Measurements from ENCODE around the gene NPAS2.

NPAS2 gene

DNA sequence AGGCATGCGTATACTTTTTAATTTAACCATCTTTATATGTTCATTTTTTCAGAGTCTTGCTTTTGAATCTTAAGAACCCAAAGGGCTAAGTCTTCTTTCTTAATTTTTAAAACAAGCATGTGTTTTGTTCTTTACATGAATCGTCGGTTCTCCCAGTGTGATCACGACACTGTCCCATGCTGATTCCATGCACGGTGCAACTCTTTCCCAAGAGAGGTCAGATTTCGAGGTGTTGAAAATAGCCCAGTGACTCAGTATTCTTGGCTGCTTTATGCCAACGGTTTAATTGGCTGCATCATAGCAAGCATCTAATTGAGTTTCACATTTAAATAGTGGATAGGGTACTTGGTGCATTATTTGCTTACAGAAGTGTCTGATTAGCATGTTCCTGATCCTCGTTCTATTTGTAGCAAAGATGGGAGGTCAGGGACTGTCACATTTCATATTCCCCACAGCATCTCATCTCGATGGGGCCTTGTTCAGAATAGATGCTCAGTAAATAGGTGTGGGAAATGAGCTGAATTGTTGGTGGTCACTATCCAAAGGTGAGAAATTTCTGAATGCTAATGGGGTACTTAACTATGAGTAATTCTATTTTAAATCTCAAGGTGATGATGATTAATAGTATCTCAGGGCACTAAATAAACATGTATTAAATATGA, 2.8 kb downstream of the NPAS2 start:
- DNase-seq, result no peak

- DNase-seq, result no peak
Measured at GRCh38 chr2:100823665-100824438, 3.9 kb downstream of the NPAS2 start.

DNA sequence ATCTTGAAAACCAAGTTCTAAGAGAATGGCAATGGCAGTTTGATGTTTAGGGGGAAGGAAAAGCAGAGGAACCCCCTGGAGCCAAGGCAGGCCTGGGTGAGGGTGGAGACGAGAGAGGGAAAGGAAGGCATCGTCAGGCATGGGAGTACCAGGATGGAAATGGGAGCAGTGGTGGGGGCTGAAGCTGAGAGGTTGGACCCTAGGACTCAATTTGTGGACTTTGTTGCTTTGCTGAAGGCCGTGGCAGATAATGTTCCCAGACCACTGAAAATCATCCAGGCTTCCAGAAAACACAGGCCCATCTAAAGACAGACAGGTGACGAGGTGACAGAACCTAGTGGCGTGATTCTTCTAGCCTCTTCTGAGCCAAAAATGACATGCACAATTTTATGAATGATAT, 4.9 kb downstream of the NPAS2 start:
- no peak for DNase-seq

GRCh38 chr2:100826494-100826893, 6.6 kb downstream of the NPAS2 start:
- DNase-seq, result no peak

DNA sequence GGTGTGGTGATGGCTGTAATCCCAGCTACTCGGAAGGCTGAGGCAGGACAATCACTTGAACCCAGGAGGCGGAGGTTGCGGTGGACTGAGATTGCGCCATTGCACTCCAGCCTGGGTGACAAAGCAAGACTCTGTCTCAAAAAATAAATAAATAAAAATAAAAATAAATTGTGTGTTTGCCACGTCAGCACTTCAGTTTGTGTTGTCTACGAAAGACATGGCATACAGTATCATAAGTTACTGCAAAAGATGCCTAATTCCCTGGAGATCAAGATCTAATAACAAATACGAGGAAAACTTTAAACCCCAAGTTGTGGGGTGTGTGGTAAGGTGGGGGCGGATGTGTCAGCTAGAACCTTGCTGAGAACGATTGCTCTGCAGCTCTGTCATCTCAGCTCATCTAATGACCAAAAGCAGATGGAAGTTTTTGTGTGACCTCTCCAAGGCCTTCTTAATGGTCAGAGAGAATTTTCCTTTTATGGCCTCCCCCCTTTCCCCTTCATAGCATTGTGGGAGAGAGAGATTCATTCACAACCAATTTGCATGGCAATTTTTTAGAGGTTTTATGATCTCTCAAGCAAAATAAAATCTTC, 11.3 kb downstream of the NPAS2 start:
- DNase-seq, result no peak

GRCh38 chr2:100831831-100832230, 11.9 kb downstream of the NPAS2 start:
- DNase-seq, result no peak

DNA sequence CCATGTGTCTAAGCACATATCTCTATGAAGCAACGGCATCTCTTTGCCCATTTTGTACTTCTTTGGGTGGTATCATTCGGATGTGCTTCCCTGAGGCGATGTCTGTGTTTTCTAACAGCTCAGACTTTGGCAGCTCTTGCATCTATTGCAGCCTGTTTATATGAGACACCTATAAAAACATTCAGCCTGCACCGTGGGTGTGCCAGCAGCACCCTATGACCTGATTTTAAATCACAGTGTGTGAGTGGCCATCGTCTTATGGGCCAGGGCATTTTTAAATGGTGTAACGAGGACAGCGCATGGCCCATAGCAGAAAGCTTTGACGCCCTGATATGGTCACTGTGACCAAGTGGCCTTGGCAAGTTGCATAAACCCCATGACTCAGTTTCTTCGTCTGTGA, 12.9 kb downstream of the NPAS2 start:
- DNase-seq, result no peak

DNA sequence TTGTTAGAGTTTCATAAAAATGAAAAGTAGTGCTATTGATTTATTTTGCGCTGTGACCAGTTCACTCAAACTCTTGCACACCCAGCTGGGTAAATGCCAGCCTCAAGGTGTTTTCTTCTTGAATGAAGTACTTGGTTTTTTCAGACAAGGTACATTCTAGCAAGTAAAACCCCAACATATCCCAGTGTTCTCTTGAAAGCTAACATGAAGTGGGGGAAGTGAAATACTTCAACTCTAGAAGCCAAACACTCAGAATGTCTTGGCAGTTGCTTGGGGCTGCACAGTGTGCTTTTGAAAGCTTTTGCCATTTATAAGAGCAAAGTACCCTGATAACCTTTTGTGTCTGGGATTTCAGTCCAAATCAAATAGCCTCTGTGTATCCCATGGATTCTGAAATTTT, 13.4 kb downstream of the NPAS2 start:
- no peak for DNase-seq

GRCh38 chr2:100834221-100834620, 14.3 kb downstream of the NPAS2 start:
- DNase-seq, result no peak

DNA sequence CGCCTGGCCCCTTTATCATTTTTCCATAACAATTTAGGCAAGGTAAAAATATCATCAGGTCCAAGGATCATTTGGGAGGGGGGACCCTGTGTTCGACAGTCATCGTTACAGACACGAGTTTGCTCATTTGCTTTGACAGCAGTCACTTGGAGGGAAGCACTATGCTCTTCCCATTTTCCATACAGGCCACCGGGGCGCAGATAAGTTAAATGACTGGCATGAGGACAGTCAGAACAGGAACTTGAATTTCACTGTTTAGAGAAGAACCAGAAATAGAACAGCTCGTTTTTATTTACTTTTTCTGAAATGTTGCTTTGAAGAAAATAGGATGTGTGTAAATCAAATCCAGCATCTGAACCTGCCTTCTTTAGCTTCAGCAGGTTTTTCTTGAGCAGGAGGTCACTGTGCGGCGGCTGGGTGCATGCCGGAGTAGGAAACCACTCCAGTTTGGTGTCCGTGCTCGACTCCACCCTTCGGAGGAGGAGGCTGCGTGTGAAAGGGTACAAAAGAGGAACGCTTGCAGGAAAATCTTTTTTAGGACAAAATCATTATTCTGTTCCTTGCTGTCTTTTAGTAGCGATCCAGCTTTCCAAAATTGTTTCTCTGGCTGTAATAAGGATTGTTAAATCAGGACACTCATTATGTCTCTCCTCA, 15.2 kb downstream of the NPAS2 start:
- no peak for DNase-seq

DNA sequence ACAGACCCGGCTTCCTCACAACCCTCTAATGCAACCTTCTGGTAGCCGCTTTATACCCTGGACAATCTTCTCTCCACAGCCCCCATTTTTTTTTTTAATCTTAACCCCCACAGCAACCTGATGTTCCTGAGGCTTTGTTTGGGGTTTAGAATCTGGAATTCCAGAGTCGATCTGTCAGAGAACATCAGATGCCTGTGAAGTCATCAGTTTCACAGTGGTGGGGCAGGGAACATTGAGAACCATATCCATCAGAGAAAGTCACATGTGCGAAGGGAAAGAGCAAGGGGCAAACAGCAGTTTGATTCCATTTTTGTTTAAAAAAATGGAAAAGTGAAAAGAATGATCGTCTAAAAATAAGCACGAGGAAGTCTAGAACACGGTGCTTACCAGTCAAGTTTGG, 20.6 kb downstream of the NPAS2 start:
- DNase-seq, result no peak

- DNase-seq, result no peak
Measured at GRCh38 chr2:100842241-100842922, 22.4 kb downstream of the NPAS2 start.

DNA sequence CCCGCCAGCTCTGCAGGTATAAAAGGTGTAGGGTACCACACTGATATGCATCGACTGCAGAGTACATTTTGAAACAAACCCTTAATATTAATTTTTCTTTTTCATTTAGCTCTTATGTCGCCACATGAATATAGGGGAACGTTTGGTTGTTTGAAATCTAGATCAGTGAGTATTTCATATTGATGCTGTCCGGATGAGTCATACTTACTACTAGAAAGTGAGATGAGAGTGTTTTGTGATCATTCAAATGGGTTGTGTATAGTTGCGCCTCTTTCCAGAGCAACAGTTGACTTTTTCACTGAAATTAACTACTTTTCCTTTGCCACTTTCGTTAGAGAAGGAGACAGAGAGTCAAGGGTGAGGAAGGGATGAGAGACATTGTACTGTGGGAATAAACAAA, 24.6 kb downstream of the NPAS2 start:
- no peak for DNase-seq

- DNase-seq, result no peak
Measured at GRCh38 chr2:100845141-100845991, 25.4 kb downstream of the NPAS2 start.

- DNase-seq, result no peak
Measured at GRCh38 chr2:100846716-100847115, 26.8 kb downstream of the NPAS2 start.

GRCh38 chr2:100852447-100852846, 32.5 kb downstream of the NPAS2 start:
- DNase-seq, result no peak

DNA sequence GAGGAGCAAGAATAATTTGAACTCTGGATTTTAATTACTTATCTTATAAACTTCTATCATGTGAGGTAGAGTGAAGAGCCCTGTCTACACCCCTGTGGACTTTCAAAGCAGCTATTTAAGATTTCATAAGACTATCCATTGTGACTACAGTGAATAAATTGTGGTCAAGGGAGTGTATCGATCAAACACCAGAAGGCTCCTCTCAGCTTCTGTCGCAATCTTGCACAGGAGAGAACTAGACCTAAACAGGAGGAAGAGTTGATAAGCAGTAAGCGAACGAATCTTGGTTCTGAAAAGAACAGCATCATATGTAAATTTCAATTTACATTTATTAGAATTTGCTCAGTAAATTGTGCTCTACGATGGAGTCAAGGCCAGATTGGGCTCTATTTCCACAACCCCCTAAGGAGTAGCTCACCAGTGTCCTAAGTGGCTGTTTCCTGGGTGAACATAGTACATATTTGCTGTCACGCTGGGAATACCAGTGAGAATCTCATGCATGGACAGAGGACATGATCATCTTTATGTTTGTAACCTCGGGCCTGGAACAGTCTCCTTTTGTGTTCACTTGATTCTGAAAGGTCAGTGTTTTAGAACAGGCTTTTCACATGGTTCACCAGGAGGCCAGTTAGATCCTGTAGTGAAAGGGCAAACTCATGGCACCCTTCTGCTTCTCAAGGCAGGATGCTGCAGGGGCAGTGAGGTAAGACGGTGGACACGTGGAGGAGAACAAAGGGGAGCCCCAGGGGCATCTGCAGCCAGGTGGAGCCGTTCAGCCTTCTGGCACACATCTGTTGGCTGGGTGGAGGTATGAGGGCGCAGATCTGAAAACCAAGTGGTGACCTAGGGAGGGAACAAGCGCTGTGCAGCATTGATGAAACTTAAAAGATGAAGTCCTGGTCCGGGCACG, 33.3 kb downstream of the NPAS2 start:
- no peak for DNase-seq

- no peak for DNase-seq
Measured at GRCh38 chr2:100853909-100854810, 34.2 kb downstream of the NPAS2 start.

DNA sequence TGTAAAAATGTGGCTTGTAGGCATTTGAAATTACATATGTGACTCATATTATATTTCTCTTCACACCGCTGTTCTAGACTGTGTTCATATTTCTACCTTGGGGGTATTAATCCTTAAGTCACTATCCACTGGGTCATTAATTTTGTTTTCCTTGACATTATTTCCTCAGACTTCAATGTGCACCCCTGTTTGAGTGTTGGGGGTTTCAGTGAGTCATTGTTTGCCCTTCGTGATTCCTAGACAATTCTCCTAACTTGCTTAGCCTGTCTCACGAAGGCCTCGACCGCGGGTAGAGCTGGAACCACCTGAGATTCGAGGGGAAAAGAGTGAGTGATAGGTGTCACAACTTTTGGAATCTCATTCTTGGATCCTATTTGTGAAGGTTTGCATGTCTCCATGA, 35.1 kb downstream of the NPAS2 start:
- no peak for DNase-seq

GRCh38 chr2:100855606-100856005, 35.7 kb downstream of the NPAS2 start:
- DNase-seq, result no peak

All from NCI-H226 (cell line).